Stimulated activated CD4-positive, alpha-beta T cell treated with anti-CD3 and anti-CD28 coated beads, Interleukin-4, amount 100 ng/mL, for 48 hours (primary cell): ENCODE results near the gene SLC35E1.

Source experiments
- DNase-seq, 2 donors: peaks; one replicate each; pipeline ENCODE4 v3.0.0-alpha.2; 2020; ENCODE audit warnings: low read depth in 2 of 2

SLC35E1 gene

GRCh38 chr19:16572332-16573211, at the start of gene SLC35E1:
SLC35E1 (minus strand) TSS chr19:16572415; CDS start chr19:16572364, 51 bp downstream.
- DNase-seq, result peak; percentile 87 to 90

DNA sequence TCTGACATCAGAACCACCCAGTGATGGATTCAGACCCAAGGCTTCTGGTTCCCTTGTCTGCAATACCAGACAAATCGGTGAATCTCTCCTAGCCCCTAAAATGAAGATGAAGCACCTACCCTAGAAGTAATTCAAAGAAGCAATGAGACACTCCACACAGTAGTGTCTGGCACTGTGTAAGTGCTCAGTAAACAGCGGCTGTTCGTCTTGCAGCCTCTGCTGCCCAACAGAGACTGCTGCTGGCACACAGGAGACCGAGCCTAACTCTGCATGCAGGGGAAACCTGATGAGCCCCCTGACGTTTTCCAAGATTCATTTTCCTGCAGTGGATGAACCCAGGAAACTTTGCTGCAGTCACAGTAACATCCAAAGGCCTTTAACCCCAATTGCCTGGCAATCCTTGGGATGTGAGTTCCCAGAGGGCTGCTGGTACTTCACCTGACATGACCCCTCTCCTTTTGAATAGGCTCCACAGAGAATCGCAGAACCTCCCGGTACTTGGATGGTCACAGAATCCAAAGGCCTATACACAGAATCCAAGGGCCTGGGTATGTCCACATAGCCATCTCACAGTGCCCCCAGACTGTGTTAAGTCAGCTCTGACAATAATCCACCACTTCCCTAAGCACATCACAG, 49.1 kb upstream of the SLC35E1 start:
- DNase-seq, result no peak

GRCh38 chr19:16620584-16620983, 48.4 kb upstream of the SLC35E1 start:
- DNase-seq, result no peak

- DNase-seq, result no peak
Measured at GRCh38 chr19:16620018-16620417, 47.8 kb upstream of the SLC35E1 start.

DNA sequence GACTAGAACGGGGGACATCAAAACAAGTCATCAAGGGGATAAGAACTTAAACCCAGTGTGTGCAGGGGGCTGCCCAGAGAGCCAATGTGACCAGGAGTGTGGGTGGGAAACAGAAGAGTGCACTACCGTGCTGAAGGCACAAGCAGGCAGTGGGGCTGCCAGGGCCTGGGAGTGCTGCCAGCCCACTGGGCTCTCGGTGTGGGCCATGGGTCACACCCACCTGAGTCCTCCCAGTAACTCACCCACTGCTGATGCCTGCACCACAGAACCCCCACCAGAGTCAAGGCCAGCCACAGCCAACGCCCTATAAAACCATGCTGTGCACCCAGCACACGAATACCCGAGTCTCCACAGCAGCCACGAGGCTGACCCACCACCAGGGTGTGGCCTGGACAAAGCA, 47.2 kb upstream of the SLC35E1 start:
- no peak for DNase-seq

GRCh38 chr19:16618248-16618647, 46.0 kb upstream of the SLC35E1 start:
- DNase-seq, result no peak

- no peak for DNase-seq
Measured at GRCh38 chr19:16615808-16616207, 43.6 kb upstream of the SLC35E1 start.

DNA sequence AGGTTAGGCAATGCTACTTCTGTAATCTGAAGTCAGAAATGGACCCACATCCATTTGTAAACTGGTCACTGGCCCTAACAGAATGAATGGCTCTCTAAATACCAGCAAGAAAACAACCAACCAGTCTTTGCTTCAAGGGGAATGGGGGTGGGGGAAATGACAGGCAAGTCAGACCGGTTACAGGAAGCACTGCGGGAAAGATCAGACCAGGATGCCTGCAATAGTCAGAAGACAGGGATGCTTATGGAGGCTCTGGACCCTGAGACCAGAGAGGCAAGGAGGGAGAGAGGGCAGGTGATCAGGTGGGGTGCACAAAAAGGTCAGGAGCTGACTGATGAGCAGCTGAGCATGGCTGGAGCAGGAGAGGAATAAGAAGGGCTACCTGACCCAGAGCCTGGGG, 42.7 kb upstream of the SLC35E1 start:
- no peak for DNase-seq

DNA sequence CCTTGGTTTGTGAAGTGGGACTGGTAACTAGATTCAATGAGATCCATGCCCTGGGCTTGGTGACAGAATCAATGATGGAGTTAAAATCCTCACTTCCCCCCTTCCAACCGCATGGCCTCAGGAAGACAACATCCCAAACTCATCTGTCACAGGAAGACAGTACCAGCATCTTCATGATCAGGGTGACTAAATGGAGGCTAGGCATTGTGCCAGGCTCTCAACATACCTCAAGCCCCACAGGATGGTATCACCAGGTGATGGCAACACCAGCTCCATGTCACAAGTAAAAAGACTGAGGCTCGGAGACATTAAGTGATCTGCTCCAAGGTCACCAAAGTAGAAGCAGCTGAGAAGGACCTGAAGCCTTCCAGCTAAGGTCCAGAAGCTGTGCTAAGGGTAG, 41.6 kb upstream of the SLC35E1 start:
- no peak for DNase-seq

- DNase-seq, result no peak
Measured at GRCh38 chr19:16612636-16613035, 40.4 kb upstream of the SLC35E1 start.

- DNase-seq, result no peak
Measured at GRCh38 chr19:16611121-16611520, 38.9 kb upstream of the SLC35E1 start.

DNA sequence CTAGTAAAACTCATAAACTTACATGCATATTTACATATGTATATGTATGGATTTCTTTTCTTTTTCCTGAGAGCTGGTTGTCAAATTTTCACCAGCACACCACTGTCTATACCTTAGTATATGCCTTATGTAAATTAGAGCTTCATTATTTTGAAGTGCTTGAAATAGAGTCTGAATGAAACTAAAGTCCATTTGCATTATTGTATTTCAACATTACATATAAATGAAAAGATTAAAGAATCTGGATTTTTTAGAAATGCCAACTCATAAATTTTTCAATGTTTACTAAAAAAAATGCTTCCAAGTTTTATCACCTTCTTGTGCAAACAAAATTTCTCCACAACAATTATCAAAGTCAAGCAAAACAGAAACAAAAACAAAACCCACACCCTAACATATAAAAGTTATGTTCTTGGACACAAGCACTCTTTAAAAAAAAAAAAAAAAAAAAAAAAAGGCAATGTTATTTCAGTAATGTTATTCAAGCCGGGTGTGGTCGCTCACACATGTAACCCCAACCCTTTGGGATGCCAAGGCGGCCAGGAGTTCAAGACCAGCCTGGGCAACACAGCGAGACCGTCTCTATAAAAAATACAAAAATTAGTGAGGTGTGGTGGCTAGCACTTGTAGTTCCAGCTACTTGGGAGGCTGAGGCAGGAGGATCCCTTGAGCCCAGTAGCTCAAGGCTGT, 37.4 kb upstream of the SLC35E1 start:
- DNase-seq, result no peak

- no peak for DNase-seq
Measured at GRCh38 chr19:16608290-16608739, 36.1 kb upstream of the SLC35E1 start.

DNA sequence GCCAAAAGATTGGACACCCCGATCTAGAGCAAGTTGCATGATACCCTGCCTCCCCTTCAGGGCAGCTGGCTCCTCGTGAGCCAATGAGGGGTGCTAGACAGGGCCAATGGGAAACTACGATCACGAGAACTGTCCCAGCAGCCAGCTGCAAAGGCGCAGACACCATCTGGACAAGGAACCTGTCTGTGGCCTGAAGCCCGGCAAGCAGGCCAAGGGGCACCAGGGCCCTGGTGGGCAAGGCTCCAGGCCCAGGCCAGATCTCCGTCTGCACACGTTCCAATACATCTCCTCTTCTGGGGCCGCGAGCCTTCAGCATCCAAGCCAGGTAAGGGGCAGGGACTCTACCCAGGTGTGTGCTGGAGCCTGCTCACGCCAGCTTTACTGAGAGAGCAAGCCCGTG, 35.6 kb upstream of the SLC35E1 start:
- DNase-seq, result no peak

- DNase-seq, result no peak
Measured at GRCh38 chr19:16605553-16605994, 33.4 kb upstream of the SLC35E1 start.

DNA sequence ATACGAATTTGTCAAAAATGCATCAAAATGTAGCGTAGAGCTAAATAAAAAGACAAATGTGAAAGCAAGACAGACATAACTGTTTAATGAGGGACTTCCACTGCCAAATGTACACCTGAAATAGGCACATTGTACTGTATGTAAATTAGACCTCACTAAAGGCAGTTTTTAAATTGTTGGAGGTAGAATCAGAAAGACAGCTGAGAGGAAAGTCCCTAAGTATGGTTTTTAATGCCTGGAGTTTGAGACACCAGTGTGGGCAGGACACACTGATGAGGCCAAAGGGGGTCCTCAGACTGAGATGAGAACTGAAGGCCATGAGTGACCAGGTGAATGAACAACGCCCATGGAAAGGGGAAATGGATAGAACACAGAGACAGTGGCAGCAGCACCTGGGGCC, 32.9 kb upstream of the SLC35E1 start:
- no peak for DNase-seq

- no peak for DNase-seq
Measured at GRCh38 chr19:16604615-16605014, 32.4 kb upstream of the SLC35E1 start.

GRCh38 chr19:16603090-16603489, 30.9 kb upstream of the SLC35E1 start:
- no peak for DNase-seq

GRCh38 chr19:16601378-16602052, 29.3 kb upstream of the SLC35E1 start:
- DNase-seq, result no peak

DNA sequence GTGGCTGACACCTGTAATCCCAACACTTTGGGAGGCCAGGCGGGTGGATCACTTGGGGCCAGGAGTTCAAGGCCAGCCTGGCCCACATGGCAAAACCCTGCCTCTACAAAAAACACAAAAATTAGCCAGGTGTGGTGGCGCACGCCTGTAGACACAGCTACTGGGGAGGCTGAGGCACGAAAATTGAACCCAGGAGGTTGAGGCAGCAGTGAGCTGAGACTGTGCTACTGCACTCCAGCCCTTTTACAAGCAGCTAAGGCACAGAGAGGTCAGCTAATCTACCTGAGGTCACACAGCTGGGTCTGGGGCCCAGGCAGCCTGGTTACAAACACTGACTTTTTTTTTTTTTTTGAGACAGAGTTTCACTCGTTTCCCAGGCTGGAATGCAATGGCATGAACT, 28.6 kb upstream of the SLC35E1 start:
- no peak for DNase-seq

- DNase-seq, result no peak
Measured at GRCh38 chr19:16599655-16600346, 27.6 kb upstream of the SLC35E1 start.
